H1 (cell line): ENCODE data around the gene LRCH2. TPM values are rescaled to one million over a fixed set of nuclear protein-coding genes. Genes with fewer than 3 reads are reported as not detected.

ENCODE experiments used
- POLR2AphosphoS5 ChIP-seq: IDR thresholded peaks from 2 replicates; pipeline ENCODE4 v1.6.1; 2011; ENCODE audit warnings: low read depth, low read length
- polyA plus RNA-seq, 7 experiments: library from polyadenylated mRNA; depleted of rRNA in 3 of 7; stranded (reverse) in 5 of 7; unstranded in 2 of 7; fragments of >200 nt in 5 of 7; fragments of 200-250 nt in 2 of 7; gene quantifications; 1 replicate in 5 of 7; 2 replicates in 1 of 7; 4 replicates in 1 of 7; pipeline versions ENCODE4 v1.2.1 to v1.2.3, GENCODE V29; 2011 to 2013; ENCODE audit warnings: missing spikeins in 2 of 7, mixed read lengths in 2 of 7
- total RNA-seq: library from RNA; stranded (reverse); fragmentation: NEBNext Ultra II Directional; extraction: Animal tissue kit (Norgen Biotek cat#: 25700); gene quantifications from 2 replicates; pipeline ENCODE4 v1.2.1, GENCODE V29; 2021

The LRCH2 gene
- total and polyA plus RNA-seq, 2 of the 8 experiments (the other 6 are each of a cell fraction or from before 2014, with no cell fraction given): 1.5 to 5.5 TPM

DNA sequence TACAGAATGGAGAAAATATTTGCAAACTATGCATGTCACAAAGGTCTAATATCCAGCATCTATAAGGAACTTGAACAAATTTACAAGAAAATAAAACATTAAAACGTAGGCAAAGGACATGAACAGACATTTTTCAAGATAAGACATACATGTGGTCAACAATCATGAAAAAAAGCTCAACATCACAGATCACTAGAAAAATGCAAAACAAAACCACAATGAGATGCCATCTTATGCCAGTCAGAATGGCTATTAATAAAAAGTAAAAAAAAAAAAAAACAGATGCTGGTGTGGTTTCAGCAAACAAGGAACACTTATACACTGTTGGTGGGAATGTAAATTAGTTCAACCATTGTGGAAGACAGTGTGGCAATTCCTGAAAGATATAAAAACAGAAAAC is 140.7 kb downstream of the LRCH2 start (continued):
- TF ChIP-seq POLR2AphosphoS5: no peak
